RCC 7860 (cell line): ENCODE measurements around the gene GMIP.

ENCODE experiments used
- DNase-seq: peaks from one replicate; pipeline ENCODE4 v3.0.0-alpha.2; 2015; ENCODE audit warnings: low spot score
- FAIRE-seq: peaks from 2 replicates; lab custom pipeline; 2012; peaks lifted over from hg19 to GRCh38; lab: Jason Lieb, UNC

GMIP gene

DNA sequence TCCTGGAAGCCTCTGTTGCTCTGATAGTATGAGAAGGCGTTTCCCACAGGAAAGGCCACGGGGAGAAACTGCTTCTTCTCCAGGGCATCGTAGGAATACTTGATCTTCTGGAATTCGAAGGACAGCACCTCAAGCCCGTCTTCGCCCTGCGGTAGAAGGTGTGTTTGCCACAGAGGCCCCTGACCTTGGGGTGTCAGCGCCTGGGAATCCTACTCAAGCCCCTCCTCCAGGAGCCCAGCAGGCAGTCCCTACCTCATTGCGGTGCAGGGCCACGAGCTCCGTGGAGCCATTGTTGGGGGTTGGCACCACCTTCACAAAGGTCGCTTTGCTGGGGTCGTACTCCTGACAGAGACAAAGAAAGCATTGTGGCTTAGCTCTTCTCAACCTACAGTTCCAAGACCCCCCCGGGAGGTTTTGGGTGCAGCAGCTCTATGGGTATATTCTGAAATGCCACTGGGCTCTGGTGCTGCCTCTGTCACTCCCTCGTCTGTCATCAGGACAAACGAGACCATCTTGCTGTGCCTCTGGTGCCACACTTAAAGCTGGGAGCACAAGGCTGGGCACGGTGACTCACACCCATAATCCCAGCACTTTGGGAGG lies 16.3 kb upstream of the GMIP start:
- FAIRE-seq (no peak), DNase-seq (no peak)

DNA sequence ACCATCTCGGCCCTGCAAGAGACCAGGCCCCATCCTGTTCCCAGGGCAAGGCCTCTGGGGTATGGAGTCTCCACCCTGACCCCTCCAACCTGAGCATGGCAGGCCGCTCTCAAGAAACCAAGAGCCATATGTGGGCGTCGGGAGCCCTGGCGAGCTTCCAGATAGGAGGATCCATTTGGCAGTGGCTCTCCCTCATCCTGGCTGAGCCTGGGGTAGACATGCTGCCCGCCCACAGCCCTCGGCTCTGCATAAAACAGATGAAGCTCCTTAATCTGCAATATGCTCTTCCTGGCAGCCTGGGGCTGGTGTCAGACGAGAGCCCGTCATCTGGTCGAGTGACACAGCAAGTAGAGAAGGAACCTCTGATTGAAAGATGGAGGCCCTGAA lies 13.9 kb upstream of the GMIP start:
- no peak for DNase-seq

DNA sequence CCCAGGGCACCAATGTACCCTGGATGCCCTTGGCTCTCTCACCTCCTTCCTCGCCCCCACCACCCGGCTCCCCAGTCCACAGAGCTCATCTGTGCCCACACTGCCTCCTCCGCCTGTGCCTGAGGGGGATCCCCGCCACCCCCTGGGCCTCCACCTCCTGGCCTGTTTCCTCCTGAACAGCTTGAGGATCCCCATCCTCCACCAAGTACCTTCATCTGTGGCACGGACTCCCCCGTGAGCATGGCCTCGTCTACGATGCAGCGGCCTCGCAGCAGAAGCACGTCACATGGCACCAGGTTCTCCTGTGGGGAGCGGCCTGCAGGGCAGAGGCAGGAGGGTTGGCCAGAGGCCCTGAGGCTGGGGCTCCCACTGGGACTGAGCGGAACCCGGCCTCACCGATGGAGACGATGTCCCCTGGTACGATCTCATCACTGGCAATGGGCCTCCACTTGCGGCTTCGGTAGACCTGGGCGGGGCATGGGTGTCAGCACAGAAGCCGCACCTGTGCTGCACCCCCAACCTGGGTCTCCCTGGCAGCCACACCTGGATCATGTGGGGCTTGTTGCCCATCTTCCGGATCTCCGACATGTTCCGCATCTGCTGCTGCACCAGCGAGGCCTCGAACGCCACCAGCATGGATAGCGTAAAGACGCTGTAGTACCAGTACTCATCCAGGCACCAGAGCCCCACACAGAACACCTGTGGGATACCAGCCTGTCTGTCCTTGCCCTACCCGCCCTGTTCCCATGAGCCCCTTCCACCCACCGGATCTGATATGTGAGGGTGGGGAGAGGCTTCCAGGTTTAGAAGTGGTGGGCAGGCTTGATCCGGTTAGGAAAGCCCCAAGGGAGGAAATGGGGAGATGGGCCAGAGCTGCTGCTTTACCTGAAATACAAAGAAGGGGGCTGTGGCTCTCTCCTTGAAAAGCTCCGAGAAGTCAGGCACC lies 13.3 kb upstream of the GMIP start:
- FAIRE-seq (no peak), DNase-seq (no peak)

More for the DNA sequence above, 13.9 kb upstream of the GMIP start:
- no peak for FAIRE-seq

GRCh38 chr19:19655641-19656343 lies 12.3 kb upstream of the GMIP start:
- no peak for DNase-seq
- no peak for FAIRE-seq

- DNase-seq = no peak
These were observed 11.7 kb upstream of the GMIP start for GRCh38 chr19:19655051-19655594.

GRCh38 chr19:19654441-19654840 lies 11.0 kb upstream of the GMIP start:
- FAIRE-seq (no peak), DNase-seq (no peak)

More at GRCh38 chr19:19655051-19655594, 11.7 kb upstream of the GMIP start:
- FAIRE-seq = no peak

DNA sequence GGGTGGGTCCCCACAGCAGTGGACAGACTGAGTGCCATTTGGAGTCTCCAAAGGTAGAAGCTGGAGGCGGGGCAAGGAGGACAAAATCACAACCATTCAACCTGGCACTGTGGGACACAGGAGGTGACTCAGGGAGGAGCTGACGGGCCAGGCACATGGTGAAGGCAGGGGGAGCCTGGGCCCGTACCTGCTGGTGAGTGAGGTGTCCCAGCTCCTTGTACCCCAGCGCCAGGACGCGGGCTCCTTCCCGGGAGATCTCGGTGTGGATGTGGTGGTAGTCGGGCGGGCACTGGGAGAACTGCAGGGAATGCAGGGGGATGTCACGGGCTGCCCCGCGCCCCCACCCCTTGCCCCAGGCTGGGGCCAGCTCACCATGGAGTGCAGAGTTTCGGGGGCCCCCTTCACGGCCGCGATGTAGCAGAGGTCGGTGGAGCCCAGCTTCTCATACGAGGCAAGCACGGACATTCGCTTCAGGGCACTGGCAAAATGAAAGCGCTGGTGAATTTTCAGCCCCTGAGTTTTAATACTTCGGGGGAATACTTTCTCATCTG lies 10.2 kb upstream of the GMIP start:
- DNase-seq (no peak), FAIRE-seq (no peak)

DNA sequence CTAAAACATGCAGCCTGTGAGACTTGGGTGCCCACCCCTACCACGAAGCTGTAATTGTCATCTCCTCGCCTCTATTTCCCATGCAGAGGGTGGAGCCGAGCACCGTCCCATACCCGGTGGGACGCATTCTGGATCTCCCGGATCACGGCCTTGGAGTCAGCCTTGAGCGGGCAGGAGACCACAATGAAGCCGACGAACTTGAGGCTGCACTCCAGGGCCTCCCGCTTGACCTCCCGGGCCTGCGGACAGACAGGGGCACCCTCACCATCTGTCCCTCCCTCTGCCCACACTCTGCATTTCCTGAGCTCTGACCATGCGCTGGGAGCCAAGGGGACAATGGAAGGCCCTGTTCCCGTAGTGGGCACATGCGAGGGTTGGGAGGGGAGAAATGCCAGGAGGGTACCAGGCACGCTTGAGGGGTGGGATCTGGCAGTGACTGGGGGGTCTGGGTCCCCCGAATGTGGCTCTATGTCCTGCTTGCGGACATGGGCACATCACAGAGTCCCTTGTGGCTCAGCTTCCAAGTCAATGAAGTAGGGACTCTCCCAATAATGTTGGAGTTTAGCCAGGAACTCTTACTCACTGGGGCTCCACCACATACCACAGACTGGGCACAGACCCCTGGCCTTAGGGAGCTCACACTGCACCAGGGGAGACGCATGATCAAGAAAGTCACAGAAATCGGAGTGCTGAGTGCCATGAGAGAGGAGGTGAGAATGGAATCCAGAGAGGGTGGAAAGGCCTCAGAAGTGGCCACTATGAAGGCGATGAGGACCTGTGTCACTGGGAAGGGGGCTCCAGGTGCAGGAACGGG lies 9.2 kb upstream of the GMIP start:
- FAIRE-seq (no peak), DNase-seq (no peak)

DNA sequence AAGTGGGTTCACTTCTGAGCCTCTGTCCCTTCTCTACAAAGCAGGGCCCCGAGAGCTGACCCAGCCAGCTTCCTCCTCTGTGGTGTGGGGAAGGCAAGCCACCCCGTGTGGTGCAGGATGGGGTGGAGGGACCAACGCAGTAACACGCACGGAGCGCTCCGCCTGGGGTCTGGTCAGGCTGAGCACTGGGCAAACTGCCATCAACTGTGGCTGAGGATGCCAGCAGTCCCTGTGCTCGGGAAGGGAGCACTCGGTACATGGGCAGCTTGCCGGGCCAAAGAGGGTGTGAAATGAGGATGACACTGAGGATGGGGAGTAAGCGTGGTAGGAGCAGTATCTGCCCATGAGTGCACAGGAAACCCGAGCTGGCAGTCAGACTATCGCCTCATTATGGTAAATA lies 7.6 kb upstream of the GMIP start:
- no peak for FAIRE-seq
- DNase-seq = no peak

- no peak for FAIRE-seq
- DNase-seq = no peak
These were observed 6.9 kb upstream of the GMIP start for GRCh38 chr19:19650331-19650730.

- DNase-seq = no peak
- no peak for FAIRE-seq
These were observed 6.1 kb upstream of the GMIP start for GRCh38 chr19:19649580-19649995.

DNA sequence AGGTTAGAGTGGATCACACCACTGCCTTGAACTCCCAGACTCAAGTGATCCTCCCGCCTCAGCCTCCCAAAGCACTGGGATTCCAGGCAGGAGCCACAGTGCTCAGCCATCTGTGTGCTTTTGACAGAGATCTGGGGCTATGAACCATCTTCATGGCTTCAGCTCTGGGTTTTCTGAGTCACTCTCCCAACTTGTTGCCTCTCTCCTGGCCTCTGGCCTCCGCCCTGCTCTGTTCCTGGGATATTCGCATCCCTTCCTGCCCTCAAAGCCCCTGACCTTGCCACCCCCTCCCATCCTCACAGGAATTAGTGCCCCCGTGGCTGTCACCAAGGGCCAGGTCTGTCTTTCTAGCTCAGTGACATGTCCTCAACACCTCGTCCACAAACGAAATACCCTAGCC lies 5.7 kb upstream of the GMIP start:
- FAIRE-seq = no peak

GRCh38 chr19:19647037-19647835 lies 3.8 kb upstream of the GMIP start:
- no peak for DNase-seq
- FAIRE-seq = no peak

More for the DNA sequence above, 5.7 kb upstream of the GMIP start:
- no peak for DNase-seq

DNA sequence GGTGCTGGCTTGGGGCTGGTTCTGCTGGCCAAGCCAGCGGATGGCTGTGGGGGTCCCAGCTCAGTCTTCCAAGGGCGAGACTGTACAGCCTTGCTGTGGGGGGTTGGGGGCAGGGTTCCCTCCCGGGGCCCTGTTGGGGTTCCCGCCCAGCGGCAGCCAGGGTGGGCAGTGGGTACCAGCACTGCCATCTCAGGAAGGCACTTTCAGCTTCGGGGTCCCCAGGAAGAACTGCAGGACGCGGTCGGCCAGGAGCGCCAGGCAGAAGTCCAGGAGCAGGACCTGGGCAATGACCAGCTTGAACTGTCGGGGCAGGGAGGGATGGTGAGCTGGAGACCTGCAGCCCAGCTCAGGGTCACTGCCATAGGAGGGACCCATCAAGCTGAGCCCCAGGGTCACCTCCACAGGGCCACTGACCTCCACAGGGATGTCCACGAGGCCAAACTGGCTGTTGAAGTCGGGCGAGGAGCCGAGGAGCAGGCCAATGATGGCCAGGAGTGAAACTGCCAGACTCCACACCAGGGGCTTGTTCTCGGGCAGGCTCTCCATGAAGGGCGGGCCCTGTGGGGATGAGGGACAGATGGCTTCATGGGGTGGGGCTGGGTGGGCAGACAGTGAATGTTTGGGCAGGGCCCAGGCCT lies 1.9 kb upstream of the GMIP start:
- DNase-seq (no peak), FAIRE-seq (no peak)

DNA sequence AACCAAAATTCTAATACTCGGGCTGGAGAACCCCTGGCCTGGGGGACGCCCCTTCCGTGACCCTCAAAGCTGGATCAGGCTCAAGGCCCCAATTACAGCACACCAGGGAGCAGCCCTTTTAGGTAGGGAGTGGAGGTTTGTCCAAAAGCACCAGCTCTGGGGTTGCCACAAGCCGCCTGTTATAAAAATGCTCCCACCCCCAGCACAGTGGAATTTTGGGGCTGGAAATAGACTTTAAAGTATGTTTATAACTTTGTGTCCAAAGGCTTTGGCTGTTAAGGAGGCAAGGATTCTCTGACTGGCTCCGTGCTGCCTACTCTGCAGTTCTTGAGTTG lies 564 bp upstream of the GMIP start:
- no peak for FAIRE-seq
- DNase-seq = no peak

DNA sequence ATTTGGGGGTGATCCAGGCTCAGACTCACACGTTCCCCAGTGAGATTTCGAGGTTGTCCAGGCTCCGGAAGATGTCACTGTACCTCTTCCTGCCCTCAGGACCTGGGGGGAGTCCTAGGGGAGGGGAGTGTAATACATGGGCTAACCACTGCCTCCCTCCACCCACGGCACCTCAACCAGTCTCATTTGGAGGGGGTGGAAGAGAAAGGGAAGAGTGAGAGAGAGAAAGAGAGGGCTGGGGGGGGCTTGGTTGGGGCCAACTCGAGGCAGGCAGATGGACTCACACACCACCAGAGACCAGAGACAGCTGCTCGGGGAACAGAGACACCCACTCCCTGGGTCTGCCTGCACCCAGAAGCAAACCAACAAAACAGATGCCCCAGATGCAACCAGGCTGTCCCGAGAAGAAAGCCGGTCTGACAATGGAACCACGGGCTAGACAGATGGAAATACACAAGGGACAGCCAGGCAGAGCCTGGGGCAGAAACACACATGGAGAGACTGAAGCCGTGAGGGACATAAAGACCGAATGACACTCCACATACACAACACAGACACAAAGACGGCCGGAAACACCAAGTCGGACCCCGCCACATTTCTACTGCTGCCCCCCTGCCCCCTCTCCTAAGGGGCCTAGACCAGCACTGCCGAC lies 825 bp downstream of the GMIP start:
- no peak for FAIRE-seq

GRCh38 chr19:19637523-19638251 lies 5.8 kb downstream of the GMIP start:
- FAIRE-seq (no peak), DNase-seq (no peak)

More for the DNA sequence above, 825 bp downstream of the GMIP start:
- no peak for DNase-seq

DNA sequence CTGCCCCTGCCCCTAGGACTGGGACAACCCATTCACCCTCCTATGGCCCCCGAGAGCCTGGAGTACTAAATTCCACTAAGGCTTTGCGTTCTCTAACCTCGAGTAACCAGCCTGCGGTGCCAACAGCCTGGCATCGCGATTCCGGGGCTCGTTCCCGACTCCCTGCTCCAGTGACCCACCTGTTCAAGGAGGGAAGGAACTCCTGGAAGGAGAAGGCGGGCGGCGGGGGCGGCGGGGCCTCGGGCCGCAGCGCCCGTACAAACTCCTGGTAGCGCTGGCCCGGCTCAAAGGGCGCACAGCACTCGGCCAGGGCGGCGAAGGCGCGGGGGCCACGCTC lies 6.3 kb downstream of the GMIP start:
- DNase-seq (no peak), FAIRE-seq (no peak)
